NCI-H2107 (cell line): ENCODE measurements around the gene UVRAG.
A peak's percentile ranks its signal among the peaks of the same experiment; 100 is the strongest.
"Not testable (repeated sequence)": the region's sequence is repeated elsewhere in the genome, so short reads cannot be mapped to it uniquely, and the experiment has no call there.

ENCODE experiments used
- DNase-seq: peaks from one replicate; lab custom pipeline; 2025; lab: John Stamatoyannopoulos, UW

Gene UVRAG

GRCh38 chr11:75924966-75925784 is 110.2 kb downstream of the UVRAG start:
- no peak for DNase-seq

DNA sequence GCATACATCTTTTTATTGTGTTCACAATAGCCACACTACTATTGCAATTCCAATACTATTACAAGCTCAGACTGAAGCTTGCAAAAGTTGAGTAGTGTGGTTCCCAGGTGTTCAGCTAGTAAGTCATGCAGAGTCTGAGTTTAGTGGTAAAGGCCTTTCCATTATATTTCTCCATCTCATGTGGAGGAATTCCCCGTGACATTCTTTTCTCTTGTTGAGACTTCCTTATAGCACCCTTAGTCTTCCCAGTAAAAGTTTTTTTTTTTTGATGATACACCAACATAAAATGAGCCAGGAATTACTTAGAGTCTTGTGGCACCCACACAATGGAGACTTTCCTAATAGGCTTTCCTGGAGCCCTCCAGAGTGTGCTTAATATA is 110.8 kb downstream of the UVRAG start:
- DNase-seq = no peak

GRCh38 chr11:75929706-75930105 is 114.7 kb downstream of the UVRAG start:
- DNase-seq = no peak

DNA sequence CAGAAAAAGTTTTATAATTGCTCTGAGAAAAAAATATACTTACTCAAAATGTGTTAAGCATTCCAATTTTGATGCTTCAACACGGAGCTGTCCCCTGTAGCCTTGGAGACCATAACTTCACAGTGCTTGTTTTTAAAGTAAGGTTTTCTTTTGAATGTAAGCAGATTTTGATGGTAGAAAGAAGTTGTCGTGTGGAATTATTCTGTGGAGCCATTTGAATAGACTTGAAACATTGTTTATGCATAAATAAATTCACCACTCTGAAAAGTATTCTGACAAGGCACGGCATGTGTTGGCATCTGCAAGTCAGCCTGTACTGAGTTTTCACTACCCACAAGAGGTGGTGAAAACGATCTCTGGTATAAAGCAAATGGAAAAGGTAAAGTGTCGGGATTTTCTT is 115.5 kb downstream of the UVRAG start:
- DNase-seq = no peak

DNA sequence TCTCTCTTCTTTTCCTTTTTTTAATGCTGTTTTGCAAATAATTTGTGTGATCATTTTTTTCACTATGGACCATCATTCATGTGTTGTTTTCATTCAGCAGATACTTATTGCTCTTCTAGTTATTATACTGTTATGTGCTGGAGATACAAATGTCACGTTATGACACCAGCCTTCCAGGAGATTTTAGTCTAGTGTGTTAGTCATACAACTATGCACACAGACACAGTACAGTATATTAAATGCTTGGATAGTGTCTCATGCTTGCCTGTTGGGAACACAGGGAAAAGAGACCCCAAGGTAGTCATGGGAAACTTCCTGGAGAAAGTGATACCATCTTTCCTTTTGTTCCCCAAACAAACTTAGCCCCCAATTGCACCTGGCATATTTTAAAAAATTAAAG is 116.1 kb downstream of the UVRAG start:
- DNase-seq = no peak

DNA sequence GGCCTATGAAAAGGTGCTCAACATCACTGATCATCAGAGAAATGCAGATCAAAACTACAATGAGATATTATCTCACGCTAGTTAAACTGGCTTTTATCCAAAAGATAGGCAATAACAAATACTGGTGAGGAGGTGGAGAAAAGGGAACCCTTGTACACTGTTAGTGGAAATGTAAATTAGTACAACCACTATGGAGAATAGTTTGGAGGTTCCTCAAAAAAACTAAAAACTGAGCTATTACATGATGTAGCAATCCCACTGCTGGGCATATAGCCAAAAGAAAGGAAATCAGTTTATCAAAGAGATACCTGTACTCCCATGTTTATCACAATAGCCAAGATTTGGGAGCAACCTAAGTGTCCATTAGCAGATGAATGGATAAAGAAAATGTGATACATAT is 118.7 kb downstream of the UVRAG start:
- not testable (repeated sequence) for DNase-seq

DNA sequence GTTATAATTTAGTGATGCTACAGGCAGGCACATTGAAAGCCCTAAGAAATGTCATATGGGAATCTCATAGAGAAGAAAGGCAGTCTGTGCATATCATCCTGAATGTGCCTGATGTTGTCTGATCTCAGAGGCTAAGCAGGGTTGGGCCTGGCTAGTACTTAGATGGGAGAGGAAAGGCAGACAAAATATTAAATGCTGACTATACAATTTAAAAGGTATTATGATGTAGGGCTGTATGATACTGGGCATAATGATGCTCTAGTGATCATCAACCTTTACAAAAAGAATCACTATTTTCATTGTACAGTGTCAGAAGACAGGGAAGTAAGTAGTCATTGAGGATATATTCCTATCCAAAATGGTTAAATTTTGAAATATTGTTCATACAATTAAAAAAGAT is 119.8 kb downstream of the UVRAG start:
- DNase-seq = no peak

DNA sequence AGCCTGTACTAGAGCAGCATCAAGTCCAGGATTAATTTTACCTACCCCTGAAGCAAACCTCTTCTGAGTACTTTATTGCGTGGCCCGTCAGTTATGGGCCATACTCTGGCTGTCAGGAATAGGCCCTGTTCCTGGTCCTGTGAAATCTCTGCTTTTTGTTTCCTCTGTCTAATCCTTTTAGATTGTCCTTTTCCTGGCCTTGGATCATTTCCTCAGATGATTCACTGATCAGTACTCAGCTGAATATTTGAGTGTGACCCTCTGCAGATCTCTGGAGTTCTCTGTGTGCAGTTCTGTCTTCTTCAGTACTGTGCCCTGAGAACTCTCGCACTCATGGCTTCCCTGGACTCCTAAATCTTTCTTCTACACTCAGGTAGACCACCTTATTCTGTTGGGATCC is 123.5 kb downstream of the UVRAG start:
- no peak for DNase-seq

DNA sequence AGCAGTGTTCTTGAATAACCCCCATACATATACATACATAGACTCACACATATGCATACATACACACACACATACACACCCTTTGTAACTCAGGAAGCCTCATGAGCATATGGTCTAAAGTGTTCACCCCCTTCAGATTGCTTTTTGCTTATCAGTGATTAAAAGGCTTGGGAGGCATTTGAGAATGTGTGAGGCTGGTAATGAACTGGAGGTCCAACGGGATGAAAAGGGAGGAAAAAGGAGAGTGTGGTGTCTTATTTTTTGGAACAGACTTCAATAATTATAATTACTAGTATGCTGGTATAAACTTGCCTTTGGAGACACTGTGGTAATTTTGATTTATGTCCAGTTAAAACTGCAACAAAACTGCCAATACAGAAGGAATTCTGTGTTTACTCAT is 124.5 kb downstream of the UVRAG start:
- DNase-seq = no peak

- DNase-seq = no peak
Measured at GRCh38 chr11:75939992-75940391, 125.0 kb downstream of the UVRAG start.

GRCh38 chr11:75940911-75941310 is 125.9 kb downstream of the UVRAG start:
- DNase-seq = no peak

DNA sequence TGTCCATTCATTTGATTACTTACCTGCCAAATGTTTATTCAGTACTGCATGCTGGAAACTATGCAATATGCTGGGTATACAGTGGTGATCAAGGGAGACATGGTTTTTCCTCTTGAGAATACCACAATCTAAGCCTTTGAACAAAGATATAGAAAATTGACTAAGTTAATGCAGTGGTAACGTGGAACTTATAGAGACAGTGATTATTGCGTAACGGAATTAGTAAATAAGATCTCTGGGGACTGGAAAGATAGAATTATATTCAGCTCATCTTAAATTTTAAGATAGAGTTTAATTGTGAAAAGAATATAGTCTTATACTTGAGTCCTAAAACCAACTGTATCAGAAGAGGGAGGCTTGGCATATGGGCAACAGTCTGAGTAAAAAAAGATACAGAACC is 129.5 kb downstream of the UVRAG start:
- DNase-seq = no peak

DNA sequence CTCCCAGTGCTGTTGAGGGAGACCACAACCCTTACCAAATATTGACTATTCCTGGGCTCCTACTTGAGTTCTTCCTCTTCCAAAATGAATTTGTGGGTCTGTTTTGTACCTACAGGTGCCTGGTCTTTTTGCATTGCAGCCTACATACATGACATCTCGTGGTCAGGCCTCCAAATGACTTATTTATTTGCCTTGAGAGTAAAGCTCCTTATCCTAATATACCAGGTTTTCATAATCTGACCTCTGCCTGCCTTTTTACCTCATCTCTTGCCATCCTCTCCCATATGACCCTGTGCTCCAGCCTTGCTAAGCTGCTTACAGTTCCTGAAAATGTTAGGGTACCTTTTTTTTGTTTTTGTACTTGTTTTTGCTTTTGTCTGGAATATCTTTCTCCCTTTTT is 130.4 kb downstream of the UVRAG start:
- DNase-seq = no peak

GRCh38 chr11:75945947-75946346 is 130.9 kb downstream of the UVRAG start:
- no peak for DNase-seq

GRCh38 chr11:75946531-75947530 is 131.8 kb downstream of the UVRAG start:
- peak; percentile 47 for DNase-seq

DNA sequence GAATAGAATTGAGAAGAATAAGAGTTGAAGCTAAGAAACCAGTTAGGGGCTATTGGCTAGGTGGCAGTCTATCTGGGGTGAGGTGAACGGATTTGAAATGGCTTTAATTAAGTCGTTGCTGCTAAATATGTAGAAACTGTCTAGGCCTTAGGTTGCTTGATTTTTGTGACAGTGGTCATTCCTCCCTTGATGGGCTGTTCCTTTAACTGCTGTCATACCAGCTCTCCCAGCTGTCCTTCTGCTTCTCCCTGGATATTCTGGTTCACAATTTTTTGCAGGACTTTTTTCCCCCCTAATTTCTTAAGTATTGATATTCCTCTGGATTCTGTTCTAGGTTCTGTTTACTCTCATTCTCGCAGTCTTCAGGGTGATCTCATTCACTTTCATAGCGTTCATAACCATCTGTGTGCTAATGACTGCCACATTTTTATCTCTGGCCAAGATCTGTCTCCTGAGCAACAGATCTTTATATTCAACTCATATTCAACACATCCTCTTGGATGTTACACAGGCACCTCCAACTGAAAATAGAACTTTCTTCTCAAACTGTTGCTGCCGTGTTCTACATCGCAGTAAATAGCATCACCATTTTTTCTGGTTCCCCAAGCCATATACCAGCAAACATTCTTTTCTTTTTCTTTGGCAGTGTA is 134.1 kb downstream of the UVRAG start:
- no peak for DNase-seq

DNA sequence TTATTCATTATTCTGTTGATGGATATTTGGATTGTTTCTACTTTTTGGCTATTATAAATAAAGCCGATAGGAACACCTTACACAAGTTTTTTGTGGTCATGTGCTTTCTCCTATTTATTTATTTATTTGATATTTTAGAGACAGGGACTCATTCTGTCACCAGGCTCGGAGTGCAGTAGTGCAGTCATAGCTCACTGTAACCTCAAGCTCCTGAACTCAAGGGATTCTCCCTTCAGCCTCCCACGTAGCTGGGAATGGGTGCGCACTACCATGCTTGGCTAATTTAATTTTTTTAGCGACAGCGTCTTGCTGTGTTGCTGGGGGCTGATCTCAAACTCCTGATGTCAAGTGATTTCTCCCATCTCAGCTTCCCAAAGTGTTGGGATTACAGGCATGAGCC is 135.1 kb downstream of the UVRAG start:
- no peak for DNase-seq

DNA sequence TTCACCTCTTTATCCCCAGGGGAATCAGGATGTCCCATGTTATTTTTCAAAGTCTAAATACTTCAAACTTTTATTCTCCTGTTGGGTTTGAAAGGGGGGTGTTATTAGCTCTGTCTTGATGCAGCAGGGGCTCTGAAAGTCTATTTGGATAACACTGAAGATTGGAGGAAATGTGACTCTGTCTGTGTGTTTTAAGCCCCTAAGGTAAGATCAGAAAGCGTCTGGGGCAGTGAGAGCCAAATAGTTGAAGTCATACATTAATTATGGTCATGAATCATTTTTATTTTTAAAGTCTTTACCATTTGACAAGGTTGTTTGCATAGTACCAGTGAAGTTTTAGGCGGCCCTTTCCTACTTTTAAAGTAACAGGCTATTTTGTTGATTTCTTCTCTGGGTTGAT is 139.0 kb downstream of the UVRAG start:
- DNase-seq = no peak

DNA sequence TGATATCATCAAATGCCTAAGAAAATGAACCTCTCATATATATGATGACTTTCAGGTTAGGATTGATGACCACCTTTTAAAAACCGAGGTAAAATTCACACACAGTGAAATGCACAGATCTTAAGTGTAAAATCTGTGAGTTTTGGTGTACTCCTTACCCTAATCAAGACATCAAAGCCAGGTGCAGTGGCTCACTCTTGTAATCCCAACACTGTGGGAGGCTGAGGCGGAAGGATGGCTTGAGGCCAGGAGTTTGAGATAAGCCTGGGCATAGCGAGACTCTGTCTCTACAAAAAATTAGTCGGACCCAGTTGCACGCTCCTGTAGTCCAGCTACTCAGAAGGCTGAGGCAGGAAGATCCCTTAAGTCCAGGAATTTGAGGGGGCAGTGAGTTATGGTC is 140.4 kb downstream of the UVRAG start:
- no peak for DNase-seq

GRCh38 chr11:75959540-75959939 is 144.5 kb downstream of the UVRAG start:
- DNase-seq = no peak

- DNase-seq = no peak
Measured at GRCh38 chr11:75964071-75964470, 149.1 kb downstream of the UVRAG start.

DNA sequence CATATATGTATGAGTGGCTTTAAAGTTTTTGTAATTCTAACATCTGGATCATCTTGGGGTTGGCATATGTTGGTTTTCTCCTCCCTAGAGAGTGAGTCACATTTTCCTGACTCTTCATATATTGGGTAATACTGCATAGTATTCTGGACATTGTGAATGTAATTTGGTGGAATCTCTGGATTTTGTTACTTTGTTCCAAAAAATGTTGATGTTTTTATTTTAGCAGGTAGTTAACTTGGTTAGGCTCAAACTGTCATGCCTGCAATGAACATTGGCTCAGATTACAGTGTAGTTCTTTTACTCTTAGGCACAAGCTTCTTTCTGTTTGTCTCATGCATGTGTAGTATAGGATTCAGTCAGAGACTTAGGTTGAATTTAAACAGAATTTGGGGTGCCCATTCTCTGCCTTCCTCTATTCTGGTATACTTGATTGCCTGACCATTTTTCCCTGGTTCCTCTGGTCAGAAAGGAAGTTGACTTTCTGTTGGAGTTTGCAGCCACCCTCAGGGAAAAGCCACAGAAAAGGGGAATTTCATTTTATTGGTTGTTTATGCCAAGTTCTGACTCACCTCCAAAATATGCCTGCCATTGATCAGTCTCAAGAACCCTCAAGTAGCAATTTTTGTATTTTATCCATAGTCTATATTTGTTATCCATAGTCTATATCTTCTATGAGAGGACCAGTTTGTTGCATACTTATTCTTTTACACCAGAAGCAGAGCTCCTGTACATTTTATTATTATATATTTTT is 151.7 kb downstream of the UVRAG start:
- no peak for DNase-seq
